Body of pancreas (tissue), 4 donors: ENCODE data around the gene WNT10A. TPM values are rescaled to one million over a fixed set of nuclear protein-coding genes. Genes with fewer than 3 reads are reported as not detected.

Experiments
- ATAC-seq: fragments of 150-250 bp; one replicate; pipeline ENCODE4 v1.9.1; 2016
- DNase-seq, 4 donors: peaks; one replicate each; pipeline ENCODE4 v3.0.0-alpha.2; 2019
- H3K27ac ChIP-seq, 4 donors: fragments of 200-600 bp; sonication (generic); 1 replicate in 3 of 4; 2 replicates in 1 of 4; pipeline versions ENCODE4 v1.5.1 to v1.6.1; 2016 to 2019; ENCODE audit warnings: mild to moderate bottlenecking in 1 of 4, mixed read lengths in 1 of 4, moderate library complexity in 1 of 4
- H3K27me3 ChIP-seq, 2 donors: fragments of 200-600 bp; sonication (generic); one replicate each; pipeline ENCODE4 v1.6.0; 2016; ENCODE audit warnings: mild to moderate bottlenecking in 1 of 2
- H3K36me3 ChIP-seq, 2 donors: fragments of 200-600 bp; sonication (generic); replicated peaks in 1 of 2; 2 replicates each; pipeline ENCODE4 v1.5.1; 2016; ENCODE audit warnings: low read depth in 2 of 2; ENCODE audit not compliant: insufficient read depth in 1 of 2
- H3K4me1 ChIP-seq: fragments of 200-600 bp; sonication (generic); one replicate; pipeline ENCODE4 v1.6.0; 2016
- H3K4me3 ChIP-seq, 2 donors: fragments of 200-600 bp; sonication (generic); 1 replicate in 1 of 2; 2 replicates in 1 of 2; pipeline ENCODE4 v1.5.1; 2016 to 2019
- H3K9me3 ChIP-seq, 3 donors: fragments of 200-600 bp; sonication (generic); 1 replicate in 2 of 3; 2 replicates in 1 of 3; pipeline ENCODE4 v1.5.1; 2016
- POLR2A ChIP-seq, 3 donors: fragments of 450-650 bp; IDR thresholded peaks; one replicate each; pipeline ENCODE4 v1.6.1; 2016; ENCODE audit warnings: antibody characterized with exemption in 3 of 3, mild to moderate bottlenecking in 2 of 3
- WGBS, 2 donors: methylation state at CpG; one replicate each; pipeline ENCODE4 v1.1.5; 2017; 5-methylcytosine and 5-hydroxymethylcytosine counted together
- intact Hi-C: fragments of 100-400 bp; cut with DNase I; formaldehyde crosslinking; loops from one replicate; pipeline ENCODE4 v1.15.1; 2023
- total RNA-seq, 2 donors: library from RNA; depleted of rRNA; stranded (reverse); fragments of >200 nt; gene quantifications; one replicate each; pipeline ENCODE4 v1.1.0, GENCODE V29; 2016
- TF ChIP-seq, protein P1 (sequence below), 7 experiments: fragments of 450-650 bp in 4 of 7; fragments of 200-600 bp in 3 of 7; sonication (generic) in 3 of 7; IDR thresholded peaks; one replicate each; pipeline ENCODE4 v1.5.1; 2016 to 2019; ENCODE audit warnings: antibody characterized with exemption in 7 of 7

WNT10A gene
- total RNA-seq, 2 donors from 2014 or later, result 0.52 TPM; not detected in 1

DNA sequence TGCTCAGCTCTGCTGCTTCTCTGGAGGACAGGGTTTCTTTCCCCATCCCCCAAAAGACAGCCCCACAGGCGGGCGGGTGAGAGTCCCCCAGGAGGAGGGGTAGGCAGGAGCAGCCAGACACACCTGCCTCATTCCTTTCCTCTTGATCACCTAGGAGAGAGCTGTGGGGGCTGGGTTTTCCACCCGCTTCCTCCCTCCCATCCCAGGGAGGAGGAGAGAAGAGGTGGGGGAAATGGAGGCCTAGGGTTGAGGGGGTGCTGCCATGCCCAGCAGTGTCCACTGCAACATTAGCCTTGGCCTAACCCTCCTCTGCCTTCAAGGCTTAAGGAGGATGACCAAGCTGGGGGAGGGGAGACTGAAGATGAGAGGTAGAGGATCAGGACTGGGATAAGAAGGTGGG, 14.7 kb downstream of the WNT10A start:
- no peaks in the 10 kb centered on the region for H3K9me3 ChIP-seq
- H3K27ac ChIP-seq, result no peak overlapping the region
- H3K4me1 ChIP-seq, result peaks cover 38% of the 10 kb centered on the region
- no peaks in the 10 kb centered on the region for H3K36me3 ChIP-seq
- H3K27me3 ChIP-seq, result peaks cover 6 to 33% of the 10 kb centered on the region in 2 donors
- TF ChIP-seq, protein P1, sequence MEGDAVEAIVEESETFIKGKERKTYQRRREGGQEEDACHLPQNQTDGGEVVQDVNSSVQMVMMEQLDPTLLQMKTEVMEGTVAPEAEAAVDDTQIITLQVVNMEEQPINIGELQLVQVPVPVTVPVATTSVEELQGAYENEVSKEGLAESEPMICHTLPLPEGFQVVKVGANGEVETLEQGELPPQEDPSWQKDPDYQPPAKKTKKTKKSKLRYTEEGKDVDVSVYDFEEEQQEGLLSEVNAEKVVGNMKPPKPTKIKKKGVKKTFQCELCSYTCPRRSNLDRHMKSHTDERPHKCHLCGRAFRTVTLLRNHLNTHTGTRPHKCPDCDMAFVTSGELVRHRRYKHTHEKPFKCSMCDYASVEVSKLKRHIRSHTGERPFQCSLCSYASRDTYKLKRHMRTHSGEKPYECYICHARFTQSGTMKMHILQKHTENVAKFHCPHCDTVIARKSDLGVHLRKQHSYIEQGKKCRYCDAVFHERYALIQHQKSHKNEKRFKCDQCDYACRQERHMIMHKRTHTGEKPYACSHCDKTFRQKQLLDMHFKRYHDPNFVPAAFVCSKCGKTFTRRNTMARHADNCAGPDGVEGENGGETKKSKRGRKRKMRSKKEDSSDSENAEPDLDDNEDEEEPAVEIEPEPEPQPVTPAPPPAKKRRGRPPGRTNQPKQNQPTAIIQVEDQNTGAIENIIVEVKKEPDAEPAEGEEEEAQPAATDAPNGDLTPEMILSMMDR (IDR thresholded peaks at IDR 0.05), result no peak
- TF ChIP-seq POLR2A (IDR thresholded peaks at IDR 0.05), result no peak
- intact Hi-C loops, result no loop called here
- ATAC-seq, result no peak
- H3K4me3 ChIP-seq, result no peak overlapping the region
- 58 to 62% methylated on average over 3 of the region's 3 CpGs for WGBS, 2 donors
- no peak for DNase-seq

GRCh38 chr2:218895759-218896500, 15.3 kb downstream of the WNT10A start:
- Histone ChIP-seq H3K9me3 (no peaks in the 10 kb centered on the region), H3K27ac (no peak overlapping the region), H3K36me3 (no peaks in the 10 kb centered on the region), H3K4me1 (peaks cover 38% of the 10 kb centered on the region), H3K27me3 (peaks cover 6 to 33% of the 10 kb centered on the region in 2 donors), H3K4me3 (no peak overlapping the region)
- intact Hi-C loops, result no loop called here
- DNase-seq (no peak), ATAC-seq (no peak)
- WGBS, 2 donors, result 15 to 23% methylated on average over 8 of the region's 8 CpGs
- TF ChIP-seq POLR2A (IDR thresholded peaks at IDR 0.05), result no peak
- TF ChIP-seq, protein P1 (IDR thresholded peaks at IDR 0.05), result no peak

DNA sequence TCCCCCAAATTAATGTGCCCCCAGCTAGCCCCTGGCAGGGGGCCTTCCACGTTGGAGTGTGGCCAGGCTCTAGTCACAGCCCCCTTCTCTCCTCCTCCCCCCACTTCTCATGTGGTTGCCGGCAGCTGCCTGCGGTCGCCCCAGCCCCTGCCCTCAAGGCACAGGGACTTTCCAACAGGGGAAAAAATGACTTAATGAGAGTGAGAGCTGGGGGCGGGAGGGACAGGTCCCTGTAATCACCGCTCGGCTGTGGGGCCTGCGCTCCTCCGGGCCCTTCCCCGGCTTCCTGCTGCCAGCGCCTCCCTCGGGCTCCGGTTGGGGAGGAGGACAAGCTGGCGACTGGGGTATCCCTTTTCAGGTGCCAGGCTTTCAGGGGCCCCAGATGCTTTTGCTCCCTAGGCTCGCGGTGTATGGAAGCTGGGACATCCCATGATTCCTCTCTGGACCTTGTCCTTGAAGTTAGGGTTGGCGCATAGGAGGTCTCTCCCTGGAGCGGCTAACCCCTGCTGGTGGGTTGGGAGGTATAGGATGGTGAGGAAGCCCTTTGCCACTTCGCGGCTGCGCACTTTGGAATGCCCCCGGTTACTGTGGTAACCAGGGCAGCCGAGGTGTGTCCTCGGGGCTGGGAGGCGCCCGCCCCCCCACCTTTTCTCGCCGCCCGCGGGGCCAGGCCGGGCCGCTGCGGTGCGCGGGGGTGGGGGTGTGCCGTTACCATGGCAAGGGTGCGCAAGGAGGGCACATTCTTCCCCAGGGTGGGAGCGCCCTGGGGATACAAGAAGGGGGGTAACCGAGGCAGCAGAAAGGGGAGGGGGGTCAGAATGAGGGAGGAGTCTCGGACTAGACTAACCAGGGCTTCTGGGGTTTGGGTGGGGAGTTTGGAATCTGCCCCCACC, 16.1 kb downstream of the WNT10A start:
- DNase-seq (peak in 1 of 4 donors; percentile 23), ATAC-seq (no peak)
- peaks cover 6 to 33% of the 10 kb centered on the region in 2 donors for H3K27me3 ChIP-seq
- no peaks in the 10 kb centered on the region for H3K9me3 ChIP-seq
- no peak overlapping the region for H3K27ac ChIP-seq
- no peak for TF ChIP-seq POLR2A (IDR thresholded peaks at IDR 0.05)
- TF ChIP-seq, protein P1 (IDR thresholded peaks at IDR 0.05), result no peak
- H3K4me1 ChIP-seq, result peaks cover 38% of the 10 kb centered on the region
- intact Hi-C loops, result no loop called here
- WGBS, 2 donors, result 2 to 3% methylated on average over 15 to 37 of the region's 40 CpGs
- H3K4me3 ChIP-seq, result no peak overlapping the region
- H3K36me3 ChIP-seq, result no peaks in the 10 kb centered on the region

GRCh38 chr2:218897394-218898108, 16.9 kb downstream of the WNT10A start:
- H3K4me3 ChIP-seq, result no peak overlapping the region
- no peak for DNase-seq
- ATAC-seq, result peak; percentile 10

More at GRCh38 chr2:218897394-218898108, 16.9 kb downstream of the WNT10A start:
- intact Hi-C loops, result no loop called here
- TF ChIP-seq, protein P1 (IDR thresholded peaks at IDR 0.05), result no peak
- WGBS, 2 donors, result 6 to 15% methylated on average over 10 to 34 of the region's 34 CpGs
- Histone ChIP-seq H3K27me3 (peaks cover 6 to 33% of the 10 kb centered on the region in 2 donors), H3K9me3 (no peaks in the 10 kb centered on the region), H3K27ac (no peak overlapping the region), H3K36me3 (no peaks in the 10 kb centered on the region), H3K4me1 (peaks cover 34% of the 10 kb centered on the region)
